GM23338 (cell line): ENCODE results near the gene CCDC170. TPM values are rescaled to one million over a fixed set of nuclear protein-coding genes. Genes with fewer than 3 reads are reported as not detected.

ENCODE experiments used
- ATAC-seq: fragments of 200-7000 bp; cut with Tn5 transposase; 3 replicates; pipeline ENCODE4 v1.9.1; 2020
- DNase-seq: peaks from one replicate; pipeline ENCODE4 v3.0.0-alpha.2; 2015; ENCODE audit warnings: low spot score
- H2AFZ ChIP-seq: fragments of 200-600 bp; sonication (generic); 2 replicates; pipeline ENCODE4 v1.8.0; 2016; ENCODE audit warnings: antibody characterized with exemption, mild to moderate bottlenecking, moderate library complexity
- H3F3A ChIP-seq: fragments of 200-600 bp; sonication (generic); replicated peaks from 2 replicates; pipeline ENCODE4 v1.8.0; 2017; ENCODE audit warnings: antibody characterized with exemption, mixed run types, low read depth
- H3K27ac ChIP-seq: fragments of 200-600 bp; sonication (generic); 2 replicates; pipeline ENCODE4 v1.6.1; 2016; ENCODE audit warnings: low read depth
- H3K27me3 ChIP-seq: fragments of 200-600 bp; sonication (generic); 2 replicates; pipeline ENCODE4 v1.8.0; 2016; ENCODE audit warnings: mild to moderate bottlenecking, mixed run types, moderate library complexity; ENCODE audit not compliant: insufficient read depth
- H3K36me3 ChIP-seq: fragments of 200-600 bp; sonication (generic); 2 replicates; pipeline ENCODE4 v1.8.0; 2016; ENCODE audit warnings: mild to moderate bottlenecking; ENCODE audit not compliant: insufficient read depth
- H3K4me1 ChIP-seq: fragments of 200-600 bp; sonication (generic); 2 replicates; pipeline ENCODE4 v1.8.0; 2016; ENCODE audit warnings: mild to moderate bottlenecking, moderate library complexity; ENCODE audit not compliant: insufficient read depth
- H3K4me2 ChIP-seq: fragments of 200-600 bp; sonication (generic); 2 replicates; pipeline ENCODE4 v1.7.1; 2017; ENCODE audit warnings: mixed run types
- H3K4me3 ChIP-seq: fragments of 200-600 bp; sonication (generic); 2 replicates; pipeline ENCODE4 v1.6.1; 2016; ENCODE audit warnings: mixed run types
- H3K79me2 ChIP-seq: fragments of 200-600 bp; sonication (generic); replicated peaks from 2 replicates; pipeline ENCODE4 v1.8.0; 2017; ENCODE audit warnings: mild to moderate bottlenecking; ENCODE audit not compliant: insufficient read depth
- H3K9me2 ChIP-seq: fragments of 200-600 bp; sonication (generic); 2 replicates; pipeline ENCODE4 v1.8.0; 2017; ENCODE audit not compliant: insufficient read depth
- H4K20me1 ChIP-seq: fragments of 200-600 bp; sonication (generic); replicated peaks from 2 replicates; pipeline ENCODE4 v1.8.0; 2017; ENCODE audit warnings: mild to moderate bottlenecking; ENCODE audit not compliant: insufficient read depth
- H3K27ac Mint-ChIP-seq: 2 replicates; pipeline ENCODE4 v1.8.0; 2020; ENCODE audit warnings: inconsistent platforms, mild to moderate bottlenecking, moderate library complexity, mixed read lengths
- H3K27me3 Mint-ChIP-seq: 3 replicates; pipeline ENCODE4 v1.8.0; 2022; ENCODE audit warnings: low read depth, mild to moderate bottlenecking, moderate library complexity, mixed read lengths, inconsistent platforms; ENCODE audit not compliant: insufficient read depth, poor library complexity
- H3K36me3 Mint-ChIP-seq: 3 replicates; pipeline ENCODE4 v1.8.0; 2021; ENCODE audit warnings: low read depth, mild to moderate bottlenecking, inconsistent platforms, moderate library complexity, mixed read lengths
- H3K4me1 Mint-ChIP-seq: 3 replicates; pipeline ENCODE4 v1.8.0; 2020; ENCODE audit warnings: mild to moderate bottlenecking, inconsistent platforms, mixed read lengths
- H3K4me3 Mint-ChIP-seq: 3 replicates; pipeline ENCODE4 v1.8.0; 2021; ENCODE audit warnings: moderate library complexity, mild to moderate bottlenecking, inconsistent platforms, mixed read lengths
- H3K9me3 Mint-ChIP-seq: 3 replicates; pipeline ENCODE4 v1.8.0; 2020; ENCODE audit warnings: moderate library complexity, mild to moderate bottlenecking, inconsistent platforms, mixed read lengths
- CREB1 ChIP-seq: fragments of 250-450 bp; sonication (Bioruptor Pico); IDR thresholded peaks from 2 replicates; pipeline ENCODE4 v1.5.0; 2020; ENCODE audit warnings: low read depth, mild to moderate bottlenecking, moderate library complexity
- EZH2 ChIP-seq: fragments of 200-600 bp; sonication (generic); IDR thresholded peaks from one replicate; pipeline ENCODE4 v1.8.0; 2017; ENCODE audit warnings: antibody characterized with exemption, mild to moderate bottlenecking, low read depth; ENCODE audit not compliant: unreplicated experiment
- EZH2phosphoT487 ChIP-seq: fragments of 200-600 bp; sonication (generic); IDR thresholded peaks from one replicate; pipeline ENCODE4 v1.8.1; 2018; ENCODE audit warnings: antibody characterized with exemption; ENCODE audit not compliant: unreplicated experiment
- JUNB ChIP-seq: IDR thresholded peaks from one replicate; pipeline ENCODE4 v1.6.1; 2016; ENCODE audit warnings: antibody characterized with exemption; ENCODE audit not compliant: unreplicated experiment
- NANOG ChIP-seq: IDR thresholded peaks from 2 replicates; pipeline ENCODE4 v1.6.1; 2016; ENCODE audit warnings: antibody characterized with exemption, borderline replicate concordance
- POLR2AphosphoS5 ChIP-seq: IDR thresholded peaks from 2 replicates; pipeline ENCODE4 v1.6.1; 2016; ENCODE audit warnings: antibody characterized with exemption, low read depth
- REST ChIP-seq: IDR thresholded peaks from one replicate; pipeline ENCODE4 v1.6.1; 2018; ENCODE audit warnings: antibody characterized with exemption; ENCODE audit not compliant: unreplicated experiment
- STAT1 ChIP-seq: IDR thresholded peaks from one replicate; pipeline ENCODE4 v1.6.1; 2016; ENCODE audit warnings: antibody characterized with exemption; ENCODE audit not compliant: unreplicated experiment
- ZNF114 ChIP-seq: fragments of 250-450 bp; sonication (Bioruptor Pico); IDR thresholded peaks from 2 replicates; pipeline ENCODE4 v1.5.0; 2020; ENCODE audit warnings: mild to moderate bottlenecking, moderate library complexity
- ZNF331 ChIP-seq: fragments of 250-450 bp; sonication (Bioruptor Pico); IDR thresholded peaks from 2 replicates; pipeline ENCODE4 v1.5.0; 2020; ENCODE audit warnings: low read depth, mild to moderate bottlenecking, moderate library complexity
- ZNF462 ChIP-seq: fragments of 250-450 bp; sonication (Bioruptor Pico); IDR thresholded peaks from 2 replicates; pipeline ENCODE4 v1.5.0; 2020; ENCODE audit warnings: mild to moderate bottlenecking, moderate library complexity
- polyA plus RNA-seq: library from polyadenylated mRNA; unstranded; fragments of >200 nt; fragmentation: Nextera tagmentation; extraction: Ambion mirVana; gene quantifications from 2 replicates; pipeline ENCODE4 v1.2.1, GENCODE V29; 2016
- total RNA-seq: library from RNA; depleted of rRNA; stranded (reverse); fragments of >200 nt; shearing (Covaris generic); gene quantifications from 2 replicates; pipeline ENCODE4 v1.2.3, GENCODE V29; 2014
- TF ChIP-seq, protein P1 (sequence below), 2 experiments: fragments of 200-600 bp in 1 of 2; sonication (generic) in 1 of 2; conservative IDR thresholded peaks; 2 replicates each; pipeline versions ENCODE4 v1.5.1 to v1.6.1; 2016 to 2017; ENCODE audit warnings: antibody characterized with exemption in 2 of 2, low read depth in 2 of 2, mild to moderate bottlenecking in 2 of 2, moderate library complexity in 1 of 2

The CCDC170 gene
- total and polyA plus RNA-seq, 2 experiments from 2014 or later = 0.18 TPM; not detected in 1

DNA sequence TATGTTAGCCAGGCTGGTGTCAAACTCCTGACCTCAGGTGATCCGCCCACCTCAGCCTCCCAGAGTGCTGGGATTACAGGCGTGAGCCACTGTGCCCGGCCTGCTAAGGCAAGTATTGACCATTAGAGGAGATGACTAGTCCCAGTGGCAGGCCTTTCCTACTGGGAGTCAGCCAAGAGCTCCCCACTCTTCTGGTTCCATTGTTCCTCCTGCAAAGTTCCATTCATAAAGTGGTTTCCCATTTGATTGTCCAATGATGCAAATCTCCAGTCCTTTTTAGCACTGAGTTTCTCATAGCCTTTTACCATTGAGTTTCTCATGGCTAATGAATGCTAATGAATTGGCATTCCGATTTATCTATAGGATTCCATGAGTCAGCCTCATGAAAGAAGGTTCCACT is 165.4 kb downstream of the CCDC170 start:
- no peaks in the 10 kb centered on the region for H3F3A ChIP-seq
- ATAC-seq (no peak), DNase-seq (no peak)
- no peak overlapping the region for H3K4me3 ChIP-seq
- no peaks in the 10 kb centered on the region for H3K9me2 ChIP-seq
- no peaks in the 10 kb centered on the region for H3K79me2 ChIP-seq
- H3K27me3 Mint-ChIP-seq = no peaks in the 10 kb centered on the region
- peaks cover 17% of the 10 kb centered on the region for H3K9me3 Mint-ChIP-seq
- no peaks in the 10 kb centered on the region for H3K4me1 ChIP-seq
- no peak overlapping the region for H3K4me3 Mint-ChIP-seq
- H3K27ac Mint-ChIP-seq = no peak overlapping the region
- H3K4me1 Mint-ChIP-seq = no peaks in the 10 kb centered on the region
- no peaks in the 10 kb centered on the region for H4K20me1 ChIP-seq
- H3K36me3 Mint-ChIP-seq = peaks cover 7% of the 10 kb centered on the region; the same call in 2 of the 3 replicates
- H3K27me3 ChIP-seq = no peaks in the 10 kb centered on the region
- no peak overlapping the region for H2AFZ ChIP-seq
- H3K36me3 ChIP-seq = no peaks in the 10 kb centered on the region
- no peak overlapping the region for H3K4me2 ChIP-seq
- H3K27ac ChIP-seq = no peak overlapping the region
- no peak for TF ChIP-seq ZNF331 (CRISPR knock-in tag)
- no peak for TF ChIP-seq JUNB
- no peak for TF ChIP-seq ZNF114 (CRISPR knock-in tag)
- no peak for TF ChIP-seq STAT1
- TF ChIP-seq, protein P1, sequence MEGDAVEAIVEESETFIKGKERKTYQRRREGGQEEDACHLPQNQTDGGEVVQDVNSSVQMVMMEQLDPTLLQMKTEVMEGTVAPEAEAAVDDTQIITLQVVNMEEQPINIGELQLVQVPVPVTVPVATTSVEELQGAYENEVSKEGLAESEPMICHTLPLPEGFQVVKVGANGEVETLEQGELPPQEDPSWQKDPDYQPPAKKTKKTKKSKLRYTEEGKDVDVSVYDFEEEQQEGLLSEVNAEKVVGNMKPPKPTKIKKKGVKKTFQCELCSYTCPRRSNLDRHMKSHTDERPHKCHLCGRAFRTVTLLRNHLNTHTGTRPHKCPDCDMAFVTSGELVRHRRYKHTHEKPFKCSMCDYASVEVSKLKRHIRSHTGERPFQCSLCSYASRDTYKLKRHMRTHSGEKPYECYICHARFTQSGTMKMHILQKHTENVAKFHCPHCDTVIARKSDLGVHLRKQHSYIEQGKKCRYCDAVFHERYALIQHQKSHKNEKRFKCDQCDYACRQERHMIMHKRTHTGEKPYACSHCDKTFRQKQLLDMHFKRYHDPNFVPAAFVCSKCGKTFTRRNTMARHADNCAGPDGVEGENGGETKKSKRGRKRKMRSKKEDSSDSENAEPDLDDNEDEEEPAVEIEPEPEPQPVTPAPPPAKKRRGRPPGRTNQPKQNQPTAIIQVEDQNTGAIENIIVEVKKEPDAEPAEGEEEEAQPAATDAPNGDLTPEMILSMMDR (conservative IDR thresholded peaks at IDR 0.05; ENCODE audit: low read depth in 2 of 2) = no peak
- TF ChIP-seq EZH2phosphoT487 = no peak
- TF ChIP-seq NANOG = no peak
- TF ChIP-seq ZNF462 (CRISPR knock-in tag) = no peak
- TF ChIP-seq REST = no peak
- TF ChIP-seq POLR2AphosphoS5 = no peak
- TF ChIP-seq CREB1 (CRISPR knock-in tag) = no peak
- TF ChIP-seq EZH2 = no peak
